Activated gamma-delta T cell treated with Interleukin-2 at 50 U/mL for 16 hours (primary cell): ENCODE data around the gene ZNF107.
"Not testable (repeated sequence)": the region's sequence is repeated elsewhere in the genome, so short reads cannot be mapped to it uniquely, and the experiment has no call there.

Source experiments
- DNase-seq: peaks from one replicate; pipeline ENCODE4 v3.0.0-alpha.2; 2020

The ZNF107 gene

DNA sequence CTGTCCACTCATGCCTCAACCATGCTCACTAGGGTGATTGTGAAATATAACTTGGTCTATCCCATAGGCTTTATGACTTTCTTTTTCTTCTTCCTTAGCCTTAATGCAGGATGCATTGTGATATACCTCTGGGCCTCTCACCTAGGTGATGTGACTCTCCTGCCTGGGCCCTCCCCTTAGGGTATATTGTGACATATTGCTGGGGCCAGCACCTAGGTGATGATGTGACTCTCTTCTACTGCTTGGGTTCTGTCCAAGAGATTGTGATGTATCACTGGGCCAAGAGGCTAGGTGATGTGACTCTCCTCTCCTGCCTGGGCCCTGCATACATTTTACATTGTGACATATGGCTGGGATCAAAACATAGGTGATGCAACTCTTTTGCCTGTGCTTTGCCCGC lies 14.7 kb upstream of the ZNF107 start:
- DNase-seq = no peak

- no peak for DNase-seq
Observed at GRCh38 chr7:64651632-64652165, 14.2 kb upstream of the ZNF107 start.

DNA sequence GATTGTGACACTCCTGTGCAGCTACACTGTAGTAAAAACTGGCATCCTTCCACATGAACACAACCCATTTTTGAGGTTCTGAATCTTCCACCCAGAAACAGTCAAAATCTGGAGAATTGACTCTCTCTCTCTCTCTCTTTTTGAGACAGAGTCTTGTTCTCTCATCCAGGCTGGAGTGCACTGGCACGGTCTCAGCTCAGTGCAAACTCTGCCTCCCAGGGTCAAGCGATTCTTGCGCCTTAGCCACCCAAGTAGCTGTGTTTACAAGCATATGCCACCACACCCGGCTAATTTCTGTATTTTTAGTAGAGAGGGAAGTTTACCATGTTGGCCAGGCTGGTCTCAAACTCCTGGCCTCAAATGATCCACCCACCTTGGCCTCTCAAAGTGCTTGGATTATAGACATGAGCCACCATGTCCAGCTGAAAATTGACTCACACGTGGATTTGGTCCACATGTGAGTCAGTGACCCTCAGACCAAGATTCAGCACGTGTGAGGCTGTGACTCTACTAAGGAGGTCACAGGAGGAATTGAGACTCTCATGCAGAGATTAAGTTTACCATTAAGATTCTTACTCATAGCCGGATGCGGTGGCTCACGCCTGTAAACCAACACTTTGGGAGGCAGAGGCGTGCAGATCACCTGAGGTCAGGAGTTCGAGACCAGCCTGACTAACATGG lies 12.1 kb upstream of the ZNF107 start:
- DNase-seq = no peak

- no peak for DNase-seq
Observed at GRCh38 chr7:64654796-64655548, 11.0 kb upstream of the ZNF107 start.

GRCh38 chr7:64655811-64656210 lies 10.1 kb upstream of the ZNF107 start:
- no peak for DNase-seq

- DNase-seq = no peak
Observed at GRCh38 chr7:64656489-64656888, 9.4 kb upstream of the ZNF107 start.

- DNase-seq = not testable (repeated sequence)
Observed at GRCh38 chr7:64662091-64662490, 3.8 kb upstream of the ZNF107 start.

DNA sequence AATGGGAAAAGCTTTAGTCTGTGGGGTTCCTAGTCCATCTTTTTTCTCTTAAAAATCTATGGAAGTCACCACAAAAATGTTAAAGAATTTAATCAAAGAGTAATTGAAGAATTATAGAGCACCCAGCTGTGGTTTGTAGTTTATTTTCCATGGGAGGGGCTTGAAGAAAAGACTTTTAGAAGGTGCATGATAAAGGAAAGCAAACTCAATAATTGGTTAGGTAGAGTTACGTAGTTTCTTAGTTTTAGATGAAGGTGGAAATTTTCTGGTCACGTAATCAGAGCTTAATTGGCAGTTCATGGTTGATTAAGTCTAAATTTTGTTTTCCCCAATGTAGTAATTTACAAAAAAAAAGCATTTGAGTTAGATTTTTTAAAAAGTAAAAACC lies 724 bp downstream of the ZNF107 start:
- DNase-seq = no peak

GRCh38 chr7:64667311-64667710 lies 1.4 kb downstream of the ZNF107 start:
- no peak for DNase-seq

GRCh38 chr7:64672414-64672813 lies 6.5 kb downstream of the ZNF107 start:
- DNase-seq = no peak

- no peak for DNase-seq
Observed at GRCh38 chr7:64685091-64685490, 19.2 kb downstream of the ZNF107 start.

DNA sequence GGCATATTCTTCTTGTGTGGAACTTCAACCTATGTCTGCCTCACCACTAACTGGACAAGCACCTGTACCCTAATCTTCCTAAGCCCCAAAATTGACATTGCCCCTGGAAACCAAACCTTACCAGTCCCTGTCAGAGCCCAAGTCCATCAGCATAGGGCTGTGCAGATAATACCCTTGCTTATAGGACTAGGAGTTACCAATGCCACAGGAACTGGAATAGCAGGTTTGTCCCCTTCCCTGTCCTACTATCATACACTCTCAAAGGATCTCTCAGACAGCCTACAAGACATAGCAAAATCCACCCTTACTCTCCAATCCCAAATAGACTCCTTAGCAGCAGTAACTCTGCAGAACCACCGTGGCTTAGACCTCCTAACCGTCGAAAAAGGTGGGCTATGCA lies 19.8 kb downstream of the ZNF107 start:
- DNase-seq = no peak

DNA sequence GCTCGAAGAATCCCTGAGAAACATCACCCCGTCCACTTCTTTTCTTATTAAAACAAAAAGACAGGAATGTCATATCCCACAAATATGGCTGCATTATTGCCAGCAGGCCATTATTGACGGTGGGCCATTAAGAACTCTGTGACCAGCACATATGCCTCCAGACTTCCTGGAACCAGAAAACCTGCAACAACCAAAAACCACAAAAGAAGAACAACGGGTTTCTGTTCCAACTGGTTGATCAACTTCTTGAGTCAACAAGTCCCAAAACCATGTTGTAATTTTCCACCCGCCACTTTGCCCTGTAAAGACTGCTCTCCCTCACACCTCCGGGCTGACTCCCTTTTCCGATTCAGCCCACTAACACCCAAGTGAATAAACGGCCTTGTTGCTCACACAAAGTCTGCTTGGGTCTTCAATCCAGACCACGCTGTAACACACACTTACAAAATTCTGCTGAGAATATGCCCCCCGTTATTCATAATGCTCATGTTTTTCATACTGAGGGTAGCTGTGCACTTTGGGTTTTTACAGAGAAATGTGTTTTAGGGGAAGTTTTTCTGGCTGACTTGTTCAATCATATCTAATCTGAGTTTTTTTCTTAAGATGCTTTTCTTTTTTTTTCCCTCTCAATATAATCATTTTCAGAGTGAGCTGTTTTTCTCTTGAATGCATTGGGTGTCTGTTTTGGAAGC lies 20.7 kb downstream of the ZNF107 start:
- no peak for DNase-seq

DNA sequence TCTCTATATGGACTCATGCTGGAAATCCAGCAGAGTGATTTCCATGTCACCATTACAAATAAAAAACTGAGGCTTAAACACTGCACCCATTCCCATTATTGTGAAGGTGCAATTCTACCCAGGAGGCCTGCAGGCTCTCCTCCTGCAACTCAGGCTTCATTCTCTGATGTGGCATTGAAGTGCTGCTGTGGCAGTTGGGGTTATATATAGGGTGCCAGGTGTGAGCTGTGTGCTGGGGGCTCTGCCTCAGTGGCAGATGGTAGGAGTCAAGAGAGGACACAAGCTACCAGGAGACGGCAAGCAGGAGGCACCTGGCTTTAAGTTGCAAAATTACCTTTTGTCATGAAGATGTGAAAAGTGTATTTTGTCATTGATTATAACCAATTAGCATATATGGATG lies 21.3 kb downstream of the ZNF107 start:
- no peak for DNase-seq

- DNase-seq = no peak
Observed at GRCh38 chr7:64688988-64689387, 23.1 kb downstream of the ZNF107 start.

DNA sequence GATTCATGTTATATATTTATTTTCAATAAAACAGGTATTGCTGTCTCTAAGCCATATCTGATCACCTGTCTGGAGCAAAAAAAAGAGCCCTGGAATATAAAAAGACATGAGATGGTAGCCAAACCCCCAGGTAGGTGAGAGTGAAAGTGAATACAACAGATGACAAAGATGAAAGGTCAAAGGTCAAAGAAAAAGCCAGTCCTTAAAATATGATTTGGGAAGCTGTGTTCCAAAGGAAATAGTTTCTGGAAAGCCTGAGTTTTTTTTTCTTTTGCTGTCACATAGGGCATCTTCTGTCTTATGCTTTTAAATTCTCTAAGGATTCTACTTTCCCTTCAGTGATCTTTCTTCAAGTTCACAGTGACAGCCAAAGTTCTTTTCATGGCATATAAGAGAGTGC lies 25.9 kb downstream of the ZNF107 start:
- DNase-seq = no peak

- not testable (repeated sequence) for DNase-seq
Observed at GRCh38 chr7:64697863-64698262, 31.9 kb downstream of the ZNF107 start.

GRCh38 chr7:64706625-64707292 lies 40.8 kb downstream of the ZNF107 start:
- DNase-seq = no peak

GRCh38 chr7:64717896-64718295 lies 52.0 kb downstream of the ZNF107 start:
- not testable (repeated sequence) for DNase-seq

- no peak for DNase-seq
Observed at GRCh38 chr7:64729089-64729848, 63.3 kb downstream of the ZNF107 start.

GRCh38 chr7:64733550-64734240 lies 67.8 kb downstream of the ZNF107 start:
- no peak for DNase-seq

DNA sequence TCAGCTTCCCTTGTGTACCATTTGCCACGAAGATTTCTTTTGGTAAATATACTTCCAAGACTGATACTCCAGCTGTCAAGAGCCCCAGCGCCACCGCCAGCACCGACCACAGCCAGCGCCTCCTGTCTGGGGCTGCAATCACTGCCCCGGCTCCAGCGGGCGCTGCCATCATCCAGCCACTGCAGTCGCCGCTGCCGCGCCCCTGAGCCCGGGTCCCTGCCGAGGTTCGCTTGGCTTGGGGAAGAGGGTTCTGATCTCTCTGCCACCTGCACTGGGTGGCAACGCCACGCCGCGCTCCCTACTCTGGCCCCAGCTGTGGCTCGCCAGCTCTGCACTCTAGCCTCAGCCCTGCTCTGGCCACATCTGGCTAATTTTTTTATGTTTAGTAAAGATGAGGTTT lies 70.6 kb downstream of the ZNF107 start:
- DNase-seq = no peak
